OCI-LY1 (cell line): ENCODE measurements around the gene TRIP12.

ENCODE experiments used
- H2AFZ ChIP-seq: fragments of 200-600 bp; sonication (generic), shearing (Covaris generic); 2 replicates; pipeline ENCODE4 v1.6.0; 2014; ENCODE audit warnings: antibody characterized with exemption, mild to moderate bottlenecking, low read length
- H3F3A ChIP-seq: fragments of 200-600 bp; sonication (generic), shearing (Covaris generic); 2 replicates; pipeline ENCODE4 v1.6.0; 2014; ENCODE audit warnings: mild to moderate bottlenecking, antibody characterized with exemption, low read length, moderate library complexity; ENCODE audit not compliant: insufficient read depth
- H3K27ac ChIP-seq: fragments of 200-600 bp; sonication (generic); 2 replicates; pipeline ENCODE4 v1.5.1; 2014; ENCODE audit warnings: low read length, mixed run types, mild to moderate bottlenecking, low read depth; ENCODE audit not compliant: poor library complexity, severe bottlenecking
- H3K27me3 ChIP-seq: fragments of 200-600 bp; sonication (generic); 2 replicates; pipeline ENCODE4 v1.6.0; 2014; ENCODE audit warnings: antibody characterized with exemption, mild to moderate bottlenecking, low read length, moderate library complexity; ENCODE audit not compliant: insufficient read depth
- H3K36me3 ChIP-seq: fragments of 200-600 bp; sonication (generic); 2 replicates; pipeline ENCODE4 v1.6.1; 2014; ENCODE audit warnings: mild to moderate bottlenecking, antibody characterized with exemption, low read length, moderate library complexity, mixed read lengths; ENCODE audit not compliant: insufficient read depth
- H3K4me1 ChIP-seq: fragments of 200-600 bp; sonication (generic); 2 replicates; pipeline ENCODE4 v1.5.1; 2014; ENCODE audit warnings: mild to moderate bottlenecking, low read length, moderate library complexity; ENCODE audit not compliant: insufficient read depth, severe bottlenecking
- H3K4me2 ChIP-seq: fragments of 200-600 bp; sonication (generic), shearing (Covaris generic); 2 replicates; pipeline ENCODE4 v1.6.1; 2014; ENCODE audit warnings: low read length
- H3K4me3 ChIP-seq: fragments of 200-600 bp; sonication (generic); 2 replicates; pipeline ENCODE4 v1.5.1; 2014; ENCODE audit warnings: low read length, low read depth, mild to moderate bottlenecking, mixed read lengths; ENCODE audit not compliant: poor library complexity, severe bottlenecking
- H3K79me2 ChIP-seq: fragments of 200-600 bp; shearing (Covaris generic); 2 replicates; pipeline ENCODE4 v1.6.1; 2016; ENCODE audit warnings: mixed run types, low read length, mixed read lengths; ENCODE audit not compliant: insufficient read depth
- H3K9ac ChIP-seq: fragments of 200-600 bp; sonication (generic), shearing (Covaris generic); 2 replicates; pipeline ENCODE4 v1.6.1; 2014; ENCODE audit warnings: mild to moderate bottlenecking, low read length, mixed read lengths
- H3K9me2 ChIP-seq: fragments of 200-600 bp; sonication (generic), shearing (Covaris generic); 2 replicates; pipeline ENCODE4 v1.6.1; 2014; ENCODE audit warnings: low read depth, mild to moderate bottlenecking, low read length, mixed read lengths
- H3K9me3 ChIP-seq: fragments of 200-600 bp; shearing (Covaris generic); 2 replicates; pipeline ENCODE4 v1.6.1; 2014; ENCODE audit warnings: low read length, mixed read lengths
- H4K20me1 ChIP-seq: fragments of 200-600 bp; sonication (generic), shearing (Covaris generic); 2 replicates; pipeline ENCODE4 v1.6.0; 2016; ENCODE audit warnings: mild to moderate bottlenecking, low read length; ENCODE audit not compliant: insufficient read depth
- CTCF ChIP-seq: fragments of 200-600 bp; sonication (generic), shearing (Covaris generic); IDR thresholded peaks from 2 replicates; pipeline ENCODE4 v1.5.1; 2017; ENCODE audit warnings: mild to moderate bottlenecking, antibody characterized with exemption, low read length, moderate library complexity, mixed read lengths
- EZH2 ChIP-seq: fragments of 200-600 bp; sonication (generic), shearing (Covaris generic); IDR thresholded peaks from 2 replicates; pipeline ENCODE4 v1.8.0; 2017; ENCODE audit warnings: borderline replicate concordance, mixed run types, mild to moderate bottlenecking, antibody characterized with exemption, low read length, moderate library complexity, mixed read lengths

The TRIP12 gene

GRCh38 chr2:229865033-229865432 lies 56.8 kb downstream of the TRIP12 start:
- Histone ChIP-seq H3K4me1 (no peaks in the 10 kb centered on the region), H3F3A (no peaks in the 10 kb centered on the region), H3K9ac (no peak overlapping the region), H3K27ac (no peak overlapping the region), H3K36me3 (peaks cover 23% of the 10 kb centered on the region; the same call in 1 of the 2 replicates), H3K27me3 (no peaks in the 10 kb centered on the region), H3K79me2 (peaks cover 33% of the 10 kb centered on the region), H3K9me2 (no peaks in the 10 kb centered on the region), H3K4me2 (no peak overlapping the region), H4K20me1 (0 out of 2 replicates have a peak, but pooled peaks cover 3% of the 10 kb centered on the region), H3K4me3 (no peak overlapping the region), H2AFZ (no peak overlapping the region), H3K9me3 (no peaks in the 10 kb centered on the region)
- TF ChIP-seq CTCF: no peak

- TF ChIP-seq CTCF: no peak
- no peak for TF ChIP-seq EZH2
- H3K4me1 ChIP-seq: no peaks in the 10 kb centered on the region
- H3F3A ChIP-seq: no peaks in the 10 kb centered on the region; the same call in 1 of the 2 replicates
- H3K9me3 ChIP-seq: no peaks in the 10 kb centered on the region
- H3K4me3 ChIP-seq: no peak overlapping the region
- no peak overlapping the region for H2AFZ ChIP-seq
- peaks cover 26% of the 10 kb centered on the region for H3K79me2 ChIP-seq
- no peak overlapping the region for H3K9ac ChIP-seq
- peaks cover 25% of the 10 kb centered on the region; the same call in 1 of the 2 replicates for H3K36me3 ChIP-seq
- H3K9me2 ChIP-seq: no peaks in the 10 kb centered on the region
- no peak overlapping the region for H3K4me2 ChIP-seq
- H3K27me3 ChIP-seq: no peaks in the 10 kb centered on the region
- H3K27ac ChIP-seq: no peak overlapping the region
- 0 out of 2 replicates have a peak, but pooled peaks cover 3% of the 10 kb centered on the region for H4K20me1 ChIP-seq
These were observed 60.4 kb downstream of the TRIP12 start for GRCh38 chr2:229861431-229861830.

GRCh38 chr2:229860334-229860733 lies 61.5 kb downstream of the TRIP12 start:
- Histone ChIP-seq H3K9me2 (no peaks in the 10 kb centered on the region), H3K4me1 (no peaks in the 10 kb centered on the region), H3K9ac (no peak overlapping the region), H3K4me3 (no peak overlapping the region), H3K27me3 (no peaks in the 10 kb centered on the region), H4K20me1 (0 out of 2 replicates have a peak, but pooled peaks cover 3% of the 10 kb centered on the region), H3K27ac (no peak overlapping the region), H3K79me2 (peaks cover 20% of the 10 kb centered on the region), H3F3A (no peaks in the 10 kb centered on the region; the same call in 1 of the 2 replicates), H3K36me3 (peaks cover 35% of the 10 kb centered on the region), H3K9me3 (no peaks in the 10 kb centered on the region), H3K4me2 (no peak overlapping the region), H2AFZ (no peak overlapping the region)
- TF ChIP-seq EZH2 (no peak), CTCF (no peak)
